PC-3 (cell line): Measurements from ENCODE around the gene FAM131C.

Experiments used
- EZH2phosphoT487 ChIP-seq: fragments of 300-600 bp; sonication (generic); IDR thresholded peaks from 2 replicates; pipeline ENCODE4 v1.6.1; 2018; ENCODE audit warnings: mild to moderate bottlenecking, antibody characterized with exemption, low read length, borderline replicate concordance
- TF ChIP-seq, protein P1 (sequence below): fragments of 300-600 bp; sonication (generic); conservative IDR thresholded peaks from 2 replicates; pipeline ENCODE4 v1.5.1; 2017; ENCODE audit warnings: antibody characterized with exemption, low read depth, mild to moderate bottlenecking, low read length

- TF ChIP-seq, protein P1, sequence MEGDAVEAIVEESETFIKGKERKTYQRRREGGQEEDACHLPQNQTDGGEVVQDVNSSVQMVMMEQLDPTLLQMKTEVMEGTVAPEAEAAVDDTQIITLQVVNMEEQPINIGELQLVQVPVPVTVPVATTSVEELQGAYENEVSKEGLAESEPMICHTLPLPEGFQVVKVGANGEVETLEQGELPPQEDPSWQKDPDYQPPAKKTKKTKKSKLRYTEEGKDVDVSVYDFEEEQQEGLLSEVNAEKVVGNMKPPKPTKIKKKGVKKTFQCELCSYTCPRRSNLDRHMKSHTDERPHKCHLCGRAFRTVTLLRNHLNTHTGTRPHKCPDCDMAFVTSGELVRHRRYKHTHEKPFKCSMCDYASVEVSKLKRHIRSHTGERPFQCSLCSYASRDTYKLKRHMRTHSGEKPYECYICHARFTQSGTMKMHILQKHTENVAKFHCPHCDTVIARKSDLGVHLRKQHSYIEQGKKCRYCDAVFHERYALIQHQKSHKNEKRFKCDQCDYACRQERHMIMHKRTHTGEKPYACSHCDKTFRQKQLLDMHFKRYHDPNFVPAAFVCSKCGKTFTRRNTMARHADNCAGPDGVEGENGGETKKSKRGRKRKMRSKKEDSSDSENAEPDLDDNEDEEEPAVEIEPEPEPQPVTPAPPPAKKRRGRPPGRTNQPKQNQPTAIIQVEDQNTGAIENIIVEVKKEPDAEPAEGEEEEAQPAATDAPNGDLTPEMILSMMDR = no peak
- no peak for TF ChIP-seq EZH2phosphoT487
Observed at GRCh38 chr1:16071614-16072013, 1.8 kb downstream of the FAM131C start.
